SK-N-SH (cell line): ENCODE measurements around the gene OR51E2. TPM values are rescaled to one million over a fixed set of nuclear protein-coding genes. Genes with fewer than 3 reads are reported as not detected.

Experiments
- CTCF ChIA-PET: fragments of 300-600, 350-600 bp; formaldehyde crosslinking; extraction: SDS; loops from one replicate; lab custom pipeline; 2021; lab: Yijun Ruan, JAX
- POLR2A ChIA-PET: fragments of 350-600 bp; sonication (Branson Sonifier 250); formaldehyde crosslinking; extraction: SDS; loops from one replicate; lab custom pipeline; 2020; ENCODE audit warnings: antibody characterized with exemption, inconsistent platforms; lab: Yijun Ruan, JAX
- DNase-seq: peaks from one replicate; pipeline ENCODE4 v3.0.0; 2012
- H2AFZ ChIP-seq: fragments of 200-600 bp; sonication (generic); 2 replicates; pipeline ENCODE4 v1.8.1; 2016; ENCODE audit warnings: antibody characterized with exemption, mild to moderate bottlenecking, low read depth
- H3F3A ChIP-seq: fragments of 200-600 bp; sonication (generic); replicated peaks from 2 replicates; pipeline ENCODE3; 2016; ENCODE audit warnings: antibody characterized with exemption, mild to moderate bottlenecking; ENCODE audit not compliant: insufficient read depth
- H3K27ac ChIP-seq, 2 experiments: fragments of 200-500 bp in 1 of 2; fragments of 200-600 bp in 1 of 2; sonication (Bioruptor generic) in 1 of 2; sonication (generic), shearing (Covaris generic) in 1 of 2; 2 replicates each; pipeline versions ENCODE4 v1.5.1 to v1.6.1; 2014 to 2016; ENCODE audit warnings: low read depth in 2 of 2, inconsistent platforms in 1 of 2, low read length in 1 of 2, mild to moderate bottlenecking in 1 of 2, mixed read lengths in 1 of 2
- H3K27me3 ChIP-seq: fragments of 200-600 bp; sonication (generic), shearing (Covaris generic); 2 replicates; pipeline ENCODE4 v1.6.1; 2016; ENCODE audit warnings: mixed run types; ENCODE audit not compliant: insufficient read depth
- H3K36me3 ChIP-seq, 2 experiments: fragments of 200-500 bp in 1 of 2; fragments of 200-600 bp in 1 of 2; sonication (Bioruptor generic) in 1 of 2; sonication (generic) in 1 of 2; replicated peaks in 1 of 2; 2 replicates each; pipeline versions ENCODE3 to v1.5.1; 2014 to 2016; ENCODE audit warnings: low read length in 1 of 2, mild to moderate bottlenecking in 1 of 2; ENCODE audit not compliant: insufficient read depth in 2 of 2, control insufficient read depth in 1 of 2
- H3K4me1 ChIP-seq, 2 experiments: fragments of 200-500 bp in 1 of 2; fragments of 200-600 bp in 1 of 2; sonication (Bioruptor generic) in 1 of 2; sonication (generic), shearing (Covaris generic) in 1 of 2; 2 replicates each; pipeline versions ENCODE4 v1.5.1 to v1.6.1; 2014 to 2016; ENCODE audit warnings: low read depth in 1 of 2, low read length in 1 of 2, mixed run types in 1 of 2; ENCODE audit not compliant: insufficient read depth in 2 of 2, control insufficient read depth in 1 of 2
- H3K4me2 ChIP-seq: fragments of 200-600 bp; sonication (generic), shearing (Covaris generic); 2 replicates; pipeline ENCODE4 v1.6.1; 2017; ENCODE audit warnings: mixed run types
- H3K4me3 ChIP-seq, 2 experiments: fragments of 200-500 bp in 1 of 2; fragments of 200-600 bp in 1 of 2; sonication (Bioruptor generic) in 1 of 2; sonication (generic), shearing (Covaris generic) in 1 of 2; 2 replicates each; pipeline versions ENCODE4 v1.5.1 to v1.8.1; 2014 to 2016; ENCODE audit warnings: low read depth in 2 of 2, inconsistent platforms in 1 of 2, low read length in 1 of 2, mild to moderate bottlenecking in 1 of 2, mixed read lengths in 1 of 2, moderate library complexity in 1 of 2
- H3K79me2 ChIP-seq: fragments of 200-600 bp; sonication (generic); 2 replicates; pipeline ENCODE4 v1.8.1; 2017; ENCODE audit warnings: mild to moderate bottlenecking; ENCODE audit not compliant: insufficient read depth
- H3K9ac ChIP-seq: fragments of 200-600 bp; sonication (generic); 2 replicates; pipeline ENCODE4 v1.6.1; 2017; ENCODE audit warnings: mixed run types
- H3K9me2 ChIP-seq: fragments of 200-600 bp; sonication (generic); 2 replicates; pipeline ENCODE4 v1.6.1; 2017; ENCODE audit warnings: mixed run types
- H3K9me3 ChIP-seq: fragments of 200-600 bp; sonication (generic); 2 replicates; pipeline ENCODE4 v1.6.1; 2017; ENCODE audit warnings: mixed run types, mild to moderate bottlenecking, moderate library complexity
- H4K20me1 ChIP-seq: fragments of 200-600 bp; sonication (generic); 2 replicates; pipeline ENCODE4 v1.6.1; 2017; ENCODE audit warnings: mild to moderate bottlenecking, mixed run types; ENCODE audit not compliant: insufficient read depth
- CHD2 ChIP-seq: fragments of 150-350 bp; IDR thresholded peaks from 2 replicates; pipeline ENCODE4 v1.6.1; 2018; ENCODE audit warnings: low read length; ENCODE audit not compliant: partially characterized antibody
- ELF1 ChIP-seq: IDR thresholded peaks from 2 replicates; pipeline ENCODE4 v1.4.0; 2012
- EP300 ChIP-seq, 2 experiments: IDR thresholded peaks; 2 replicates each; pipeline versions ENCODE4 v1.4.0 to v1.6.1; 2012; ENCODE audit warnings: borderline replicate concordance in 1 of 2, low read depth in 1 of 2, low read length in 1 of 2
- EZH2phosphoT487 ChIP-seq: fragments of 200-600 bp; sonication (generic); IDR thresholded peaks from 2 replicates; pipeline ENCODE4 v1.6.1; 2017; ENCODE audit warnings: low read depth, mixed run types, mild to moderate bottlenecking, antibody characterized with exemption, moderate library complexity, borderline replicate concordance
- FOSL2 ChIP-seq: IDR thresholded peaks from 2 replicates; pipeline ENCODE4 v1.4.0; 2012; ENCODE audit warnings: low read depth, mild to moderate bottlenecking, moderate library complexity, borderline replicate concordance
- GABPA ChIP-seq: IDR thresholded peaks from 2 replicates; pipeline ENCODE4 v1.4.0; 2012; ENCODE audit warnings: low read depth, mild to moderate bottlenecking
- GATA2 ChIP-seq: sonication (generic); formaldehyde crosslinking; IDR thresholded peaks from 2 replicates; pipeline ENCODE4 v1.5.0; 2020; ENCODE audit warnings: mild to moderate bottlenecking, missing genetic modification reagents
- JUND ChIP-seq: IDR thresholded peaks from 2 replicates; pipeline ENCODE4 v1.4.0; 2012
- MEF2A ChIP-seq: IDR thresholded peaks from 2 replicates; pipeline ENCODE4 v1.4.0; 2012; ENCODE audit warnings: low read depth, borderline replicate concordance
- MXI1 ChIP-seq: IDR thresholded peaks from 2 replicates; pipeline ENCODE4 v1.6.1; 2012; ENCODE audit warnings: mild to moderate bottlenecking, low read depth, low read length, improper control_type of control experiment
- NFIC ChIP-seq: IDR thresholded peaks from 2 replicates; pipeline ENCODE4 v1.4.0; 2012; ENCODE audit warnings: borderline replicate concordance
- NRF1 ChIP-seq: IDR thresholded peaks from 2 replicates; pipeline ENCODE4 v1.6.1; 2012; ENCODE audit warnings: low read depth, mild to moderate bottlenecking, low read length
- PBX3 ChIP-seq: IDR thresholded peaks from 2 replicates; pipeline ENCODE4; 2012
- RAD21 ChIP-seq: IDR thresholded peaks from 2 replicates; pipeline ENCODE4 v1.6.1; 2012; ENCODE audit warnings: mild to moderate bottlenecking, low read length
- RCOR1 ChIP-seq: fragments of 150-350 bp; IDR thresholded peaks from 2 replicates; pipeline ENCODE4 v1.6.1; 2017; ENCODE audit warnings: antibody characterized with exemption, low read length
- RXRA ChIP-seq: IDR thresholded peaks from 2 replicates; pipeline ENCODE4 v1.4.0; 2012; ENCODE audit warnings: low read depth, mild to moderate bottlenecking, borderline replicate concordance
- SIN3A ChIP-seq: IDR thresholded peaks from 2 replicates; pipeline ENCODE4 v1.6.1; 2012; ENCODE audit warnings: low read depth, mild to moderate bottlenecking, low read length, moderate library complexity, borderline replicate concordance
- TAF1 ChIP-seq: IDR thresholded peaks from 2 replicates; pipeline ENCODE4 v1.6.1; 2012; ENCODE audit warnings: low read depth, mild to moderate bottlenecking, low read length, moderate library complexity, borderline replicate concordance
- TCF12 ChIP-seq: IDR thresholded peaks from 2 replicates; pipeline ENCODE4 v1.4.0; 2012
- WGBS: methylation state at CpG from one replicate; pipeline ENCODE4 v1.1.6; 2017; ENCODE audit warnings: low lambda C conversion rate; 5-methylcytosine and 5-hydroxymethylcytosine counted together
- polyA plus RNA-seq, 3 experiments: library from polyadenylated mRNA; depleted of rRNA; stranded (reverse); fragments of >200 nt; gene quantifications; 2 replicates each; pipeline ENCODE4 v1.2.3, GENCODE V29; 2012
- TF ChIP-seq, protein P1 (sequence below): fragments of 150-350 bp; IDR thresholded peaks from 2 replicates; pipeline ENCODE4 v1.6.1; 2017; ENCODE audit warnings: antibody characterized with exemption, low read length, low read depth, borderline replicate concordance
- TF ChIP-seq, protein P2 (sequence below): fragments of 150-350 bp; IDR thresholded peaks from 2 replicates; pipeline ENCODE4 v1.6.1; 2016; ENCODE audit warnings: mild to moderate bottlenecking, low read depth, low read length

OR51E2 gene
- polyA plus RNA-seq, 1 of the 3 experiments (the other 2 are of a cell fraction) = not detected

DNA sequence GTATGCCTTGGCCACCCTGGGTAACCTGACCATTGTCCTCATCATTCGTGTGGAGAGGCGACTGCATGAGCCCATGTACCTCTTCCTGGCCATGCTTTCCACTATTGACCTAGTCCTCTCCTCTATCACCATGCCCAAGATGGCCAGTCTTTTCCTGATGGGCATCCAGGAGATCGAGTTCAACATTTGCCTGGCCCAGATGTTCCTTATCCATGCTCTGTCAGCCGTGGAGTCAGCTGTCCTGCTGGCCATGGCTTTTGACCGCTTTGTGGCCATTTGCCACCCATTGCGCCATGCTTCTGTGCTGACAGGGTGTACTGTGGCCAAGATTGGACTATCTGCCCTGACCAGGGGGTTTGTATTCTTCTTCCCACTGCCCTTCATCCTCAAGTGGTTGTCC, 57.7 kb downstream of the OR51E2 start:
- no peaks in the 10 kb centered on the region for H3K36me3 ChIP-seq
- WGBS = 10% methylated on average over 5 of the region's 6 CpGs
- ChIA-PET POLR2A (no interaction called here), CTCF (no interaction called here)
- no peak overlapping the region for H3K4me3 ChIP-seq
- no peak for DNase-seq
- no peak overlapping the region for H2AFZ ChIP-seq
- TF ChIP-seq TCF12 (no peak), GATA2 (no peak), NRF1 (no peak), MEF2A (no peak), FOSL2 (no peak), CHD2 (no peak)
- TF ChIP-seq, protein P1, sequence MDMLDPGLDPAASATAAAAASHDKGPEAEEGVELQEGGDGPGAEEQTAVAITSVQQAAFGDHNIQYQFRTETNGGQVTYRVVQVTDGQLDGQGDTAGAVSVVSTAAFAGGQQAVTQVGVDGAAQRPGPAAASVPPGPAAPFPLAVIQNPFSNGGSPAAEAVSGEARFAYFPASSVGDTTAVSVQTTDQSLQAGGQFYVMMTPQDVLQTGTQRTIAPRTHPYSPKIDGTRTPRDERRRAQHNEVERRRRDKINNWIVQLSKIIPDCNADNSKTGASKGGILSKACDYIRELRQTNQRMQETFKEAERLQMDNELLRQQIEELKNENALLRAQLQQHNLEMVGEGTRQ = no peak
- H3K4me1 ChIP-seq = no peaks in the 10 kb centered on the region; a peak in 1 of 4 replicates
- no peaks in the 10 kb centered on the region for H3F3A ChIP-seq
- no peaks in the 10 kb centered on the region for H4K20me1 ChIP-seq
- H3K9me3 ChIP-seq = no peaks in the 10 kb centered on the region
- H3K79me2 ChIP-seq = no peaks in the 10 kb centered on the region
- H3K9ac ChIP-seq = no peak overlapping the region
- H3K9me2 ChIP-seq = no peaks in the 10 kb centered on the region
- no peak overlapping the region for H3K4me2 ChIP-seq
- no peak overlapping the region for H3K27ac ChIP-seq
- peaks cover 27% of the 10 kb centered on the region for H3K27me3 ChIP-seq

- 6% methylated on average over 3 of the region's 3 CpGs for WGBS
These were observed 60.0 kb downstream of the OR51E2 start for GRCh38 chr11:4637662-4638047.

More at GRCh38 chr11:4637662-4638047, 60.0 kb downstream of the OR51E2 start:
- Histone ChIP-seq H3K9me2 (no peaks in the 10 kb centered on the region), H3K4me2 (no peak overlapping the region), H3K79me2 (no peaks in the 10 kb centered on the region), H3K4me1 (no peaks in the 10 kb centered on the region; a peak in 1 of 4 replicates), H2AFZ (no peak overlapping the region), H3F3A (no peaks in the 10 kb centered on the region), H3K27ac (no peak overlapping the region), H3K9ac (no peak overlapping the region), H3K27me3 (peaks cover 24% of the 10 kb centered on the region), H4K20me1 (no peaks in the 10 kb centered on the region), H3K4me3 (no peak overlapping the region), H3K9me3 (no peaks in the 10 kb centered on the region), H3K36me3 (no peaks in the 10 kb centered on the region)
- DNase-seq = no peak
- TF ChIP-seq, protein P1 = no peak
- TF ChIP-seq SIN3A = no peak
- no peak for TF ChIP-seq ELF1
- no peak for TF ChIP-seq PBX3
- no peak for TF ChIP-seq GABPA
- no peak for TF ChIP-seq NFIC
- TF ChIP-seq GATA2 = no peak
- no peak for TF ChIP-seq RCOR1
- TF ChIP-seq, protein P2, sequence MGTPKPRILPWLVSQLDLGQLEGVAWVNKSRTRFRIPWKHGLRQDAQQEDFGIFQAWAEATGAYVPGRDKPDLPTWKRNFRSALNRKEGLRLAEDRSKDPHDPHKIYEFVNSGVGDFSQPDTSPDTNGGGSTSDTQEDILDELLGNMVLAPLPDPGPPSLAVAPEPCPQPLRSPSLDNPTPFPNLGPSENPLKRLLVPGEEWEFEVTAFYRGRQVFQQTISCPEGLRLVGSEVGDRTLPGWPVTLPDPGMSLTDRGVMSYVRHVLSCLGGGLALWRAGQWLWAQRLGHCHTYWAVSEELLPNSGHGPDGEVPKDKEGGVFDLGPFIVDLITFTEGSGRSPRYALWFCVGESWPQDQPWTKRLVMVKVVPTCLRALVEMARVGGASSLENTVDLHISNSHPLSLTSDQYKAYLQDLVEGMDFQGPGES = no peak
- no peak for TF ChIP-seq JUND
- no peak for TF ChIP-seq RXRA
- no peak for TF ChIP-seq TAF1
- TF ChIP-seq TCF12 = no peak
- TF ChIP-seq MXI1 = no peak
- no peak for TF ChIP-seq EP300 (IDR thresholded peaks at IDR 0.05; ENCODE audit: borderline replicate concordance in 1 of 2, low read depth in 1 of 2, low read length in 1 of 2)
- no peak for TF ChIP-seq RAD21
- no peak for TF ChIP-seq EZH2phosphoT487
- no peak for TF ChIP-seq MEF2A
- ChIA-PET CTCF (interaction anchor here (0.7 to 2.9 kb wide), 15 partner anchors 9 to 450 kb away, joined by 3 to 44 read pairs (median 5); no protein-coding TSS in a partner anchor), POLR2A (no interaction called here)
